Measurements from ENCODE around the gene MYLK4. TPM values are rescaled to one million over a fixed set of nuclear protein-coding genes. Genes with fewer than 3 reads are reported as not detected.
"Not testable (repeated sequence)": the region's sequence is repeated elsewhere in the genome, so short reads cannot be mapped to it uniquely, and the experiment has no call there.

MYLK4 gene
- total RNA-seq, 1 donor from 2014 or later: 0.49 TPM

- Mint-ChIP-seq H3K9me3 (ENCODE audit: unreplicated experiment) (peaks cover 13% of the 10 kb centered on the region), H3K4me1 (ENCODE audit: low read depth, unreplicated experiment) (peaks cover 19% of the 10 kb centered on the region), H3K36me3 (ENCODE audit: unreplicated experiment) (no peaks in the 10 kb centered on the region), H3K27ac (ENCODE audit: unreplicated experiment) (peak overlapping the region; percentile 98), H3K4me3 (ENCODE audit: unreplicated experiment) (peak overlapping the region; percentile 91), H3K27me3 (ENCODE audit: unreplicated experiment) (peaks cover 10% of the 10 kb centered on the region)
- no peak for TF ChIP-seq CTCF (IDR thresholded peaks at IDR 0.05; ENCODE audit: partially characterized antibody, unreplicated experiment)
- DNase-seq: no peak
These were observed 13.3 kb upstream of the MYLK4 start for GRCh38 chr6:2763876-2764540.

- H3K4me3 Mint-ChIP-seq (ENCODE audit: unreplicated experiment): no peak overlapping the region
- no peak overlapping the region for H3K27ac Mint-ChIP-seq (ENCODE audit: unreplicated experiment)
- peaks cover 15% of the 10 kb centered on the region for H3K4me1 Mint-ChIP-seq (ENCODE audit: low read depth, unreplicated experiment)
- H3K27me3 Mint-ChIP-seq (ENCODE audit: unreplicated experiment): peaks cover 10% of the 10 kb centered on the region
- peaks cover 13% of the 10 kb centered on the region for H3K9me3 Mint-ChIP-seq (ENCODE audit: unreplicated experiment)
- no peak for DNase-seq
- no peaks in the 10 kb centered on the region for H3K36me3 Mint-ChIP-seq (ENCODE audit: unreplicated experiment)
- no peak for TF ChIP-seq CTCF (IDR thresholded peaks at IDR 0.05; ENCODE audit: partially characterized antibody, unreplicated experiment)
These were observed 12.7 kb upstream of the MYLK4 start for GRCh38 chr6:2763345-2763841.

GRCh38 chr6:2762868-2763267 lies 12.1 kb upstream of the MYLK4 start:
- not testable (repeated sequence) for H3K27ac Mint-ChIP-seq (ENCODE audit: unreplicated experiment); DNase-seq; H3K27me3 Mint-ChIP-seq (ENCODE audit: unreplicated experiment); H3K36me3 Mint-ChIP-seq (ENCODE audit: unreplicated experiment); H3K4me3 Mint-ChIP-seq (ENCODE audit: unreplicated experiment)
- Mint-ChIP-seq H3K9me3 (ENCODE audit: unreplicated experiment) (peaks cover 13% of the 10 kb centered on the region), H3K4me1 (ENCODE audit: low read depth, unreplicated experiment) (peaks cover 11% of the 10 kb centered on the region)

GRCh38 chr6:2760882-2761842 lies 10.4 kb upstream of the MYLK4 start:
- DNase-seq: no peak
- TF ChIP-seq CTCF (IDR thresholded peaks at IDR 0.05; ENCODE audit: partially characterized antibody, unreplicated experiment): peak; percentile 71
- Mint-ChIP-seq H3K9me3 (ENCODE audit: unreplicated experiment) (peaks cover 7% of the 10 kb centered on the region), H3K27me3 (ENCODE audit: unreplicated experiment) (peaks cover 6% of the 10 kb centered on the region), H3K4me1 (ENCODE audit: low read depth, unreplicated experiment) (peaks cover 8% of the 10 kb centered on the region), H3K36me3 (ENCODE audit: unreplicated experiment) (no peaks in the 10 kb centered on the region), H3K4me3 (ENCODE audit: unreplicated experiment) (no peak overlapping the region), H3K27ac (ENCODE audit: unreplicated experiment) (no peak overlapping the region)

- no peaks in the 10 kb centered on the region for H3K36me3 Mint-ChIP-seq (ENCODE audit: unreplicated experiment)
- peaks cover 2% of the 10 kb centered on the region for H3K27me3 Mint-ChIP-seq (ENCODE audit: unreplicated experiment)
- H3K9me3 Mint-ChIP-seq (ENCODE audit: unreplicated experiment): peaks cover 3% of the 10 kb centered on the region
- no peak overlapping the region for H3K4me3 Mint-ChIP-seq (ENCODE audit: unreplicated experiment)
- no peak for TF ChIP-seq CTCF (IDR thresholded peaks at IDR 0.05; ENCODE audit: partially characterized antibody, unreplicated experiment)
- no peak overlapping the region for H3K27ac Mint-ChIP-seq (ENCODE audit: unreplicated experiment)
- peaks cover 5% of the 10 kb centered on the region for H3K4me1 Mint-ChIP-seq (ENCODE audit: low read depth, unreplicated experiment)
- no peak for DNase-seq
These were observed 8.3 kb upstream of the MYLK4 start for GRCh38 chr6:2758980-2759379.
